Posterior cingulate gyrus (tissue), 11 donors: ENCODE results near the gene IL9R.
"Not testable (repeated sequence)": the region's sequence is repeated elsewhere in the genome, so short reads cannot be mapped to it uniquely, and the experiment has no call there.

Source experiments
- DNase-seq, 10 donors: peaks; one replicate each; pipeline versions ENCODE4 v3.0.0 to v3.0.0-alpha.2; 2020 to 2021; ENCODE audit warnings: mixed read lengths in 3 of 10
- intact Hi-C: fragments of 100-400 bp; cut with DNase I; formaldehyde crosslinking; loops from one replicate; pipeline ENCODE4 v1.15.1; 2023

IL9R gene

DNA sequence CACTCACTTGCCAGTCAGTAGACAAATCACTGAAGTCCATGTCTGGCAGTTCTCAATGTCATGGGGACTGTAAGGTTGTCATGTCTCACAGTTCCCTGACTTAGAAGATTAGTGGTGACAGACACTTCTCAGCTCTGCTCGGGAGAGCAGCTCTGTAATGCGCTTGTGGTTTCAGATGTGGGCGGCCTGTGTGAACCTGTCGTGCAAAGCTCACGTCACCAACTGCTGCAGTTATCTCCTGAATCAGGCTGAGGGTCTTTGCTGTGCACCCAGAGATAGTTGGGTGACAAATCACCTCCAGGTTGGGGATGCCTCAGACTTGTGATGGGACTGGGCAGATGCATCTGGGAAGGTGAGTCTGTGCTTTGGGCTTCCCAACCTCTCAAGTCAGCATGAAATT lies at the start of gene IL9R:
Gene IL9R (plus strand): TSS at position 261 of the 400 bp plus-strand sequence. CDS start 64 bp downstream, at position 325.
- peak in 1 of 10 donors; percentile 27 for DNase-seq
- intact Hi-C loops, result no loop called here

DNA sequence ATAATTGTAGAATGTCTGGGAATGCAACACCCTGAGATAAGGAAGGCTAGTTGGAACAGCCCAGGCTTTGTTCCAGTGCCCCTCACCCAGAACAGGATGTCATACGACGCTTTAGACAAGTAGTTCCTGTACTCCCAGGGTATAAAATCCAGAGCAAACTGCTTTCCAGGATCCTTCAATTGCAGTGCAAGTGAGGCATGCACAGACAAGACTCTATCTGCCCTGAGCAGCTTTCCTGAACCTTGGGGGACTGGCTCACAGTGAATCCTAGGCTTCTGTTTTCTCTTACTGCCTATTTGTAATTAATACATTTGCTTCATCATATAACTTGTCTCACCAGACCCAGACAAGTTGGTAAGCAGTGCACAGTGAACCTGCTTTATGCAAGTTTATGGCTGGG lies 48.4 kb upstream of the IL9R start:
- DNase-seq, result no peak
- intact Hi-C loops, result no loop called here

DNA sequence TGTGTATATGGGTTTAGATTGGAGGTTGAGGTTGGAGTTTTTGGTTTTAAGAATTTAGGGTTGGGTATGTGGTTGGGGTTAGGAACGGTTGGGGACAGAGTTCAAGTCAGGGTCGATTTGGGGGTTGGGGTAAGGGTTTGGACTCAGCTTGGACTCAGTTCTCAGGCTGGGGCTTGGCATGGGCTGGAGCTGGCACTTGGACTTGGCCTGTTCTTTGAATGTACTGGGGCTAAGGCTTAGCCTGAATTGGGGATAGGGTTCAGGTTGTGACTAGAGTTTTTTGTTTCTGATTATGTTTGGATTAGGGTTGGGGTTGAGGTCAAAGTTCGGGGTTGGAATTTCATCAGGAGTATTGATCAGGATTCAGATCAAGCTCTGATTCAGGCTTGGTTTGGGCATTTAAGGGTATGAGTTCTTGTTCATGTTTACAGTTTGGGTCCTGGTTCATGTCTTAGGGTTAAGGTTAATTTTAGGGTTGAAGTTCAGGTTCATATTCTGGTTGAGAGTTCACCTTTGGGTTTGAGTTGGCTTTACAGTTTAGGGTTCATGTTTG lies 46.2 kb upstream of the IL9R start:
- intact Hi-C loops, result no loop called here
- DNase-seq, result no peak

GRCh38 chrX:155953055-155953454 lies 44.4 kb upstream of the IL9R start:
- intact Hi-C loops, result no loop called here

GRCh38 chrX:155954793-155955192 lies 42.7 kb upstream of the IL9R start:
- intact Hi-C loops, result no loop called here
- no peak for DNase-seq

More at GRCh38 chrX:155953055-155953454, 44.4 kb upstream of the IL9R start:
- no peak for DNase-seq

- intact Hi-C loops, result no loop called here
These were observed 41.4 kb upstream of the IL9R start for GRCh38 chrX:155956099-155956498.

GRCh38 chrX:155956649-155957048 lies 40.8 kb upstream of the IL9R start:
- peak in 1 of 10 donors; percentile 13 for DNase-seq
- intact Hi-C loops, result no loop called here

More at GRCh38 chrX:155956099-155956498, 41.4 kb upstream of the IL9R start:
- peak in 1 of 10 donors; percentile 82 for DNase-seq

DNA sequence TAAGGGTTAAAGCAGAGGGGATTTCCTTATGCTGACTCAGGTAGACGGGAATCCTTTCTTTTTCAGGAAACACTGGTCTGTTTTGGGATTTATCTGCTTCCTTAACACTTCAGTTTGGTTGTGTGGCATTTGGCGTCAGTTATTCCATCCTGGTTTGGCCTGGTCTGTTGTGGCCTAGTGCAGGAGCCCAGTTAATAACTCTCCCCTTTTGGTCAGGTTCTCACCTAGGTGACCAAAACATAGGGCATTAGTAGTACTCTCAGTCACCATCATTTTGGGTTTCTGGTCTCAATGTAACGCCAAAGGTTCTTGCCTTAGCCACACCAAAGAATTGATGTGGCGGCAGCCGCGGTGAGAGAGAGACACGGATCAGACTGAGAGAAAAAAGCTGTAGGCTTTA lies 39.7 kb upstream of the IL9R start:
- DNase-seq, result no peak
- intact Hi-C loops, result no loop called here

GRCh38 chrX:155959018-155959587 lies 38.4 kb upstream of the IL9R start:
- no peak for DNase-seq
- intact Hi-C loops, result no loop called here

DNA sequence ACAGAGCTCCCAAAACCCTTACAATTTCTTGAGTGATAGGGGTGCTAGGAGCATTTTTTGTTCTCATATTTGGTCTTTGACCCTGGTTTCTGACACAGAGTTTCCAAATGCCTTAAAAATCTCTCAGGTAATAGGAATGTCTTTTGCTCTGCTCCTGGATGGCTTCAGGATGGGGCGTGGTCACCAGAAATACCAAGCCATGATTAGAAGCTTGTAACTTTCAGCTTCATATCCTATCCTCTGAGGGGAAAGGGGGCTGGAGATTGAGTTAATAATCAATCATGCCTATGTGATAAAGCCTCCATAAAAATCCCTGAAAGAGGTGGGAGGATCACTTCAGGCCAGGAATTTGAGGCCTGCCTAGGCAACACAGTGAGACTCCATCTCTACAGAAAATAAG lies 34.6 kb upstream of the IL9R start:
- intact Hi-C loops, result no loop called here
- no peak for DNase-seq

DNA sequence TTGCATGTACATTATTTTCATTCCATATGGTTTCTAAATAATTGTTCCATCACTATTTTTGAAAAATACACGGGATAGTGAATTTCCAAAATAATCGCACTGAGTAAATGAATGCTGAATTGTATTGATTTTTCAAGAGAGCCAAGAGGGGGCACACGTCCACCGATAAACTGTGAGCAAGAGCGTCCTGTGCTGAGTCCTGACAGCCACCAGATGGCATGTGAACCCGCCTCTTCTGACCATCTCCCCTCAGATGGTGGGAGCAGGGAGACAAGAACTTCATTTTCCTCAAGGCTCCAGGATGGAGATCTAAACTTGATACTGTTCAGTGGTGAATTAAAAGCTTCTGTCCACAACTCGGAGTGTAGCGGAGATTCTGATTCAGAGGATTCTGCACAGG lies 30.6 kb upstream of the IL9R start:
- intact Hi-C loops, result no loop called here

GRCh38 chrX:155967653-155968325 lies 29.7 kb upstream of the IL9R start:
- DNase-seq, result no peak
- intact Hi-C loops, result no loop called here

More for the DNA sequence above, 30.6 kb upstream of the IL9R start:
- DNase-seq, result peak in 2 of 10 donors; percentile 7 to 70

- intact Hi-C loops, result no loop called here
- no peak for DNase-seq
These were observed 29.2 kb upstream of the IL9R start for GRCh38 chrX:155968326-155968661.

DNA sequence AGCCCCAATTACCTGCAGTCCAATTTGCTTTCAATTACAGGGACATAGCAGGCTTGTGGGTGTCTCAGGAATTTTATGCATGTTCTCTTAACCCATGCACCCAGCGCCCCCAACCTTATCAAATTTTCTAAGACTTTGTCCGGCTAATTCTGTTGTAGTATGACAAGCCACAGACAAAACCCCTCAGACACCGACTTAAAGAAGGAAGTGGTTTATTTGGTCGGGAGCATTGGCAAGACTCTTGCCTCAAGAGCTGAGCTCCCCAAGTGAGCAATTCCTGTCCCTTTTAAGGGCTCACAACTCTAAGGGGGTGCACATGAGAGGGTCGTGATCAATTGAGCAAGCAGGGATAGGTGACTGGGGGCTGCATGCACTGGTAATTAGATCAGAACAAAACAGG lies 28.7 kb upstream of the IL9R start:
- intact Hi-C loops, result no loop called here
- no peak for DNase-seq

DNA sequence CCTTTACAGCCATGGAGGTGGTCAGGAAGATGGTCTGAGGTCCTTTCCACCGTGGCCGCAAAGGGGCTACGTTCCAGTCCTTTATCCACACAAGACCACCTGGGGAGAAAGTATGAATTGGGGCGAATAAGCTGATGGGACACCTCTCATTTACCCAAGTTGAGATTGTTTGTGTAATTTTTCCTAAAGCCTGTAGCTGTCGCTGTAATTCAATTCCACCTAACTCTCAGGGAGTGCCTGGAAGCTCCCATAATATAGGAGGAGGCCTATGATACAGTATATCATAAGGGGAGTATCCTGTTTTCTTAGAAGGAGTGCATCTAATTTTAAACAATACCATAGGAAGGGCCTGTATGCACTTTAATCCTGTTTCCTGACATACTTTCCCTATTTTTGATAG lies 25.8 kb upstream of the IL9R start:
- intact Hi-C loops, DNase-seq: not testable (repeated sequence)

DNA sequence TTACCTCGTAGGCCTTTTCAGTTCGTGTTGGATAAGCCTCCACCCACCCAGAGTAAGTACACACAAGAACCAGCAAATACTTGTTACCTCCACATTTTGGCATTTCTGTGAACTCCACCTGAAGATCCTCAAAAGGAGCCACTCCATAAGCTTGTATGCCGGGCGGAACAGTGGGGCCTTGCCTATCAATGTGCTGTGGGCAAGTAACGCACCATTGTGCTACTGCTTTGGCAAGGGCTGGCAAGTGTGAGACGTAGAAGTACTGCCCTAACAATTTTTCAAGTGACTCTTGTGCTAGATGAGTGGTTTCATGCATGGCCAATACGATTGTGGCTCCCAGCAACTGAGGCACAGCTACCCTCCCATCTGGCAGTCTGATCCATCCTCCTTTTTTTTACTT lies 25.3 kb upstream of the IL9R start:
- intact Hi-C loops, DNase-seq: not testable (repeated sequence)

DNA sequence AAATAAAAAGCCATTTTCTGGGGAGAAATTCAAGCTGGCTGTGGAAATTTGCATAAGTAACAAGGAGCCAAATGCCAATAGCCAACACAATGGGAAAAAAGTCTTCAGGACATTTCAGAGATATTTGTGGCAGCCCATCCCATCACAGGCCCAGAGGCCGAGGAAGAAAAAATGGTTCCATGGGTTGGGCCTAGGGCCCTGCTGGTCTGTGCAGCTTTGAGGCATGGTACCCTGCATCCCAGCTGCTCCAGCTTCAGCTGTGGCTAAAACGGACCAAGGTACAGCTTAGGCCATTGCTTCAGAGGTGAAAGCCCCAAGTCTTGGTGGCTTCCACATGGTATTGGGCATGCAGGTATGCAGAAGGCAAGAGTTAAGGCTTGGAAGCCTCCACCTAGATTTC lies 14.2 kb upstream of the IL9R start:
- intact Hi-C loops, result no loop called here
- no peak for DNase-seq

GRCh38 chrX:155985208-155985607 lies 12.3 kb upstream of the IL9R start:
- intact Hi-C loops, result no loop called here
- DNase-seq, result no peak

DNA sequence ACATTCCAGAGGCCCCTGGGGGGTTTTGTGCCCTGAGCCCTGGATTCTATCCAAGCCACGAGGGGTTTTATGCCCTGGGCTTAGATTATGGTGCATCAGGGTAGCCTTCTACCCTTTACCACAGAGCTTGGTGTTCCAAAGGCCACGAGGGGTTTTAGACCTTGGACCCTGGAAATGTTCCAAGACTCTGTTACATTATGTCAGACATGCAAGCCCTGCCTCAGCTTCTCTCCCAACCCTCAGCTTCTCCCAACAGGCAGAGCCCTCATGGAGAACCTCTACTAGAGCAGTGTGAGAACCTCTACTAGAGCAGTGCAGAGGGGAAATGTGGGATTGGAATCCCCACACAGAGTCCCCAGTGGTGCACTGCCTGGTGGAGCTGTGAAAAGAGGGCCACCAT lies 10.5 kb upstream of the IL9R start:
- intact Hi-C loops, result not testable (repeated sequence)

GRCh38 chrX:155988859-155989258 lies 8.6 kb upstream of the IL9R start:
- intact Hi-C loops, result no loop called here
- no peak for DNase-seq

More for the DNA sequence above, 10.5 kb upstream of the IL9R start:
- DNase-seq, result not testable (repeated sequence)

DNA sequence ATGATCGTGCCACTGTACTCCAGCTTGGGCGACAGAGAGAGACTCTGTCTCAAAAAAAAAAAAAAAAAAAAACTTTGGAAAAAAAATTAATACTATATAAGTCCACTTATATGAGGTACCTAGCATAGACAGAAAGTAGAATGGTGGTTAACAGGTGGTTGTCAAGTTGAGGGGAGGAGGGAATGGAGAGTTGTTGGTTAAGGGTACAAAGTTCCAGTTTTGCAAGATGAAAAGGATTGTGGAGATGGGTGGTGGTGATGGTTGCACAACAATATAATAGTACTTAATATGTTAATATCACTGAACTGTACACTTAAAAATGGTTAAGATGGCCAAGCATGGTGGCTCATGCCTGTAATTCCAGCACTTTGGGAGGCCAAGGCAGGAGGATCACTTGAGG lies 4.1 kb upstream of the IL9R start:
- DNase-seq, result no peak
- intact Hi-C loops, result no loop called here

GRCh38 chrX:155995321-155995875 lies 2.1 kb upstream of the IL9R start:
- intact Hi-C loops, result no loop called here
- DNase-seq, result no peak
